DMS114 treated with DMSO at 0.1 percent for 48 hours (cell line): Measurements from ENCODE around the gene ARHGEF6.

ENCODE experiments used
- DNase-seq: peaks from one replicate; lab custom pipeline; 2025; ENCODE audit not compliant: unreplicated experiment; lab: John Stamatoyannopoulos, UW

Gene ARHGEF6

DNA sequence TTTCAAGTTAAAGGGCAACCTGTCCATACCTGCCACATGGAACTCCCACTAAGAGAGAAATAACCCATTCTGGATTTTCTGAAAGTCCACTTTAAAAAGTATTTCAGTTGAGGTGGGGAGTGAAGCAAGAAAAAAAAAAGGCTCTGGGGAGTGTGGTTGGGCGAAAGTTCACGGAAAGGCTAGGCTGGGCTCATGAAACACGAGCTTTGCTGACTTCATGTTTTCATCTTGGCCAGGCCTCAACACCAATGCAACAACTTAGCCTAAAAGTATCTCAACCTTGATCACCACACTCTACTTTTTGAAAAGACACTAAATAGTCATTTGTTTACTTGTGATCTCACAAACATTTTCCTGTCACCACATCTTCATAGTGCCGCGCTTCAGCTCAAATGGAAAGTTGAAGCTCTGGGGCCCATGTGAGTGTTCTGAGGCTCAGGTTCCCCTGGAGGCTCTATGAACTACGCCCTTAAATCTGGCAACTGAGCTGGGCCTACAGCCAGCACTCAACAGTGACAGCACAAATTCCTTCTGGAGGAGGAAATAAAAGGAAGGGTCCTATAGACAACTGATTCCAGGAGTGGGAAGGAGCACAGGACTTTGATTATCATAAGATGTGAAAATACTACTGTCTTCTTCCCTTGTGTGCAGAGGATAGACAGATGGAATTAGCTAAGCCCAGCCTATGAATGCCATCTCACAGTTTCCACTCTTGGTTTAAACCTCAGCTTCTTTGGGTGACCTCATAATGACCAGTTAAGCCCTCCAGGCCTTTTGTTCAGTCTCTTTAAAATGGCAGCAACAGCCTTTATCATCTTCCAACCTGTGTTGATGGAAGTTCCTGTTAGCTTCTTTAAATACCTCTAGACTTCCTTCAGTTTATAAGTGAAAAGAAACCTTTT is 127.7 kb downstream of the ARHGEF6 start:
- DNase-seq: no peak

DNA sequence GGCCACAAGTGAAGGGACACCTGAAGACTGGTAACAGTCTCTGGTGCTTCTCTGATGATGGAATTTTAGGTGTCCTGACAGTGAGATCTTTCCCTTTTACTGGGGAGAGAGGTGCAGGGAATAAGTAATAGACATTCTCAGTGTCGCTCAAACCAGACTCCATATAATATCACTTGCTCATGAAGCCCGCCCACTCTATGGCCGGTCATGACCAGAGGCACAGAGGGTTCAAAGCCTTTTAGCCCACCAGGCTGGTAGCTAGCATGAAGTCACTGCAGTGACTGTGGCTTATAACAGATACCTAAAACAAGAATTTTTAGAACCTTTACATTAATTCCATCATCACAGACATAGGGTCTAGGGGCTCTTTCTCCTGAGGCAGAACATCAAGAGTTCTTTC is 129.9 kb downstream of the ARHGEF6 start:
- DNase-seq: no peak

GRCh38 chrX:136647677-136648360 is 132.9 kb downstream of the ARHGEF6 start, which contains the start of gene CD40LG:
Gene CD40LG (plus strand): TSS chrX:136648158. CDS start chrX:136648249, 91 bp downstream.
- no peak for DNase-seq

DNA sequence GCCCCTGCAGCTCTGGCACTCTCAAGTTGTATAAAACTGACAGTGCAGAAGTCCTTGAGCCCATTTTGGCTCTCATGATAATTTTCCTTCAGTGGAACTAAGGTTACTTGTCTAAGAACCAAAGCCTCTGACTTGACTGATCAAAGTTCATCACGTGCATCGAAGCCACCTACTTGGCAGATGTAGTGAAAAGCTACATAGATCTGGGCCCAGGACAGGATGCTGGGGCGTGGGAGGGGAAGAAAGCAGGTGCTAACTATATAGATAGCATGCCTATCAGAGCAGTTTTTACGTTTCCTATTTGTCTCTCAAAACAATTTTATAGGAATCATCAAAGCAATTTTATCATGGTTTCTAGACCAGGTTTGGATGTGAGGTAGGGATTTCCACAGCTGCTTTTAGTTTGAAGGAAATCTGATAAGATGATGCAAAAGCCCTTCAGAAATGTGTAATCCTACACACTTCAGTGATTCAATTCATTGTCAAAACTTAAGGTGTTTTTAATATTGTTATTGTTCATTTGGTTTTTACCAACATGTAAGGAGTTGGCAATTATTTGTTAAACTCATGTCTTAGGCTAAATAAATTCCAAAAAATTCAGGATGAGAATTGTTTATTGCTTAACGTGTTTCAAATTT is 134.0 kb downstream of the ARHGEF6 start:
- no peak for DNase-seq

DNA sequence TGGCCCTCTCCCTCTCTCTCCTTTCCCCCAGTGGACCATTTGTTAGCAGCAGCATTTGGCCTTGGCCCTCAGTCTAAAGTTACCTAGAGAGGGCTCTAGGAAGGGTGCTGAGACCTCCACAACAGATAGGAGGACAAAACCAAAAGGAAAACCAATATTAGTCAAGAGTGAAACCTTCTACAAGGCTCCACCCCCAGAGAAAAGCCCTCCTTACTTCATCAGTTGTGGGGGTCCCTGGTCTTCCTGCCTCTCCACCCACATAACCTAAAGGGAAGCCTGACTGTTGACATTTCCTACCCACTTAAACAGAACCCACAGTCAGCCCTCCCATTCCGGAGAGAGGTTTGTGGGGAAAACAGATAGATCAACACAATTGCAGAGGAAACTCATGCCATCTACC is 137.5 kb downstream of the ARHGEF6 start:
- no peak for DNase-seq

GRCh38 chrX:136639506-136640176 is 141.1 kb downstream of the ARHGEF6 start:
- no peak for DNase-seq

- DNase-seq: no peak
These were observed 144.6 kb downstream of the ARHGEF6 start for GRCh38 chrX:136636121-136636520.

GRCh38 chrX:136635235-136635634 is 145.5 kb downstream of the ARHGEF6 start:
- DNase-seq: no peak

DNA sequence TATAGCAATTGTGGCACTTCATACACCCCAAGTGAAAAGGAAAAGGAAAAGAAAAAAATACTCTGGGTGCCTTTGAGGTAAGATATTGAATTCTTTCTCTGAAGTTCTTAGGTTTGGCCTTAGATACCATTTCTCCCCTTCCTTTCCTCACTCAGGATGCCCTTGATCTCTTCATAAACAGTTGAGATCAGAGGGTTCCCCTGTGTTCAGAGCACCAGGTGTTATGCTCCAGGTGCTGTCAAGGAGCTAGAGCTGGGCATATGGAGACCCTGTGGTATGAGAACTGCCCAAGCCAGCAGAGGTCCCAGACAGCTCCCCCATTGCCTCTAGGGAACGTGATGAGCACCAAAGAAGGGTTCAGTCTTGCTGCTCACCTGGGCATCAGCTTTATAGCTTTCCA is 149.9 kb downstream of the ARHGEF6 start:
- no peak for DNase-seq

- no peak for DNase-seq
These were observed 151.5 kb downstream of the ARHGEF6 start for GRCh38 chrX:136629084-136629750.

- no peak for DNase-seq
These were observed 153.3 kb downstream of the ARHGEF6 start for GRCh38 chrX:136627409-136627808.

- DNase-seq: no peak
These were observed 153.8 kb downstream of the ARHGEF6 start for GRCh38 chrX:136626891-136627290.

DNA sequence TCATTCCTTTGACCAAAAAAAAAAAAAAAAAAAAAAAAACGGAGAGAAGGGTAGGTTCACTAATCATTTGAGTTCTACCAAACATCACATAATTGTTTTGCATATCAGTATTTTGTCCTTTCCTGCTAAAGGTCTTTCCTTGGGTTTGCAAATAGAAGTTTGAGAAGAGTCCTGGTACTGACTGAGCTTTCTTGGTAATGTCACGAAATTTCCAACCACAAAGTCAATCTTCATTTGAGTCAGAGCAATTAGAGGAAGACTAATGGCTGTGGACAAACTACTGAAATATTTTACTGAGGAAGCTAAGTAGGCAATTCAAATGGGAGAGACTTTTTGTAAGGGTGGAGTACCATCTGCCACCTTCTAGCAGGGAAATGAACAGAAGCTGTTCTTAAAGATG is 154.5 kb downstream of the ARHGEF6 start:
- no peak for DNase-seq

GRCh38 chrX:136625246-136625645 is 155.5 kb downstream of the ARHGEF6 start:
- no peak for DNase-seq

DNA sequence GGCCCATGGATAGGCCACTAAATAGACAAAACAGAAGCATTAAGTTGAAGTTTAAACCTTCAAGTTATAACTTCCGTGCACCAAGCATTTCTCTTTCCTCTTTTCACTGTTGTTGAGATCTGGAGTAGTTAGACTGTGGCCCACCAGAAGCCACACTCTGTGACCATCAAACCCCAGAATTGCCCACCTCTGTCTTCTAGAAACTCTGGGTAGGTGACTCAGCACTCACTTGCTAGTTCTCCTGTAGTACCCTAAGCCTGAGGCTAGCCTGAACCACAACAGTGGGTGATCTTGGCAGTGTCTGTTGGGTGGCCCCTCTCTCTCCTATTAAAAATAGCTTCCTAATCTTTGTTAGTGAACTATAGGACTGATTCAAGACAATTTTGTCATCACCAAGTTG is 157.3 kb downstream of the ARHGEF6 start:
- DNase-seq: no peak

DNA sequence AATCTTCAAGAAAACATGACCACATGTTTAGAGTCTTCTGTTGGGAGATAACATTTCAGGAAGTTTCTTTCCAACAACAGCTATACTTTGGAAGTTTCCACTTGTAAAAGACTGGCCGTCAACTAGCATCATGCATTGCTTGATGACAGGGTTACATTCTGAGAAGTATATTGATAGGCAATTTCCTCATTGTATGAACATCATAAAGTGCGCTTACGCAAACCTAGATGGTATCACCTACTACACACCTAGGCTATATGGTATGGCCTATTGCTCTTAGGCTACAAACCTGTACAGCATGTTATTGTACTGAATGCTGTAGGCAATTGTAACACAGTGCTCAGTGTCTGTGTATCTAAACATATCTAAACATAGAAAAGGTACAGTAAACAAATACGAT is 158.2 kb downstream of the ARHGEF6 start:
- DNase-seq: no peak

DNA sequence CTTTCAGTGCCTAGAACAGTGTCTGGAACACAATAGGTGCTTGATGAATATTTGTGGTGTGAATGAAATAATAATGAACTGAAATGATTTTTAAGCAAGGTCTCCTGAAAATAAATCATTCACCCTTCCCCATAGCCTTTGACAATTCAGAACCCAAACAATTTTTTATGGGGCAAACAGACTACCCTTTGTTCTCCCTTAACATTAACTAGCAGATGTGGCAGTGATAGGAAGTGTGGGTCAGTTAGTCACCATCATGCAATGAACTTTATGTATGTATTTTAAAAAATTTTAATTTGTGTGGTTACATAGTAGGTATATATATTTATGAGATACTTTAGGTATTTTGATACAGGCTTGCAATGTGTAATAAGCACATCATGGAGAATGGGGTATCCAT is 160.0 kb downstream of the ARHGEF6 start:
- DNase-seq: no peak

- DNase-seq: no peak
These were observed 160.7 kb downstream of the ARHGEF6 start for GRCh38 chrX:136619899-136620505.

DNA sequence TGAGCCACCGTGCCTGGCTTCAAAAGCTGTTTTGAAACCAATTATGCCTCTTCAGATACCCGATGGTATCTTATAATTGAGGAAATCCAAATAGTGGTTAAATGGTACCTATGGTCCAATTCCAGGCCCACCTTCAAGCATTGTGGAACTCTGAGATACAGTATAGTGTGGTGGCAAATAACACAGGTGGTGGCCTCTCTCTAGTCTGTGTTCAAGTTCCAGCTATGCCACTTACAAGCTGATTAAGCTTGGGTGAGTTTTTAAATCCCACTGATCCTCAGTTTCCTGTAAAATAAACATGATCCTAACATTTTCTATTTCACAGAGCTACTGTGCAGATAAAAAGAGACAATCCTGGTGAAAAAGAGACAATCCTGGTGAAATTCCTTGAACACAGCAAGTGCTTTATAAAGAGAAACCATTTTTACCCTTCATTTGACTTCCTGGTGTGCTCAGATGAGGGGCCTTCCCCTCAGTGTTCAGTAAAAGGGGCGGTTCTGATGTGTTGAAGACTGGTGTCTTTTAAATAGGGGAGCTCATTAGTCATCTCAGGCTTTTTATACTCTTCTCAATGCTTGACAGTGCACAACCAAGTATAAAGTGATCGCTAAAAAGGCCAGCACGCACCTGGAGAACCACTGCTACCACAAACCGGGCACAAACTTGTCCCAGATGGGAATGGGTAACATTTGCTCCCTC is 163.6 kb downstream of the ARHGEF6 start:
- DNase-seq: no peak
